Hindlimb muscle (tissue), 1 donor: ENCODE measurements around the gene TBXA2R. TPM values are rescaled to one million over a fixed set of nuclear protein-coding genes. Genes with fewer than 3 reads are reported as not detected.
"Not testable (repeated sequence)": the region's sequence is repeated elsewhere in the genome, so short reads cannot be mapped to it uniquely, and the experiment has no call there.

Source experiments
- DNase-seq: peaks from one replicate; pipeline ENCODE4 v3.0.0-alpha.2; 2013
- polyA plus RNA-seq: library from polyadenylated mRNA; unstranded; fragments of 120-200 nt; gene quantifications from one replicate; pipeline ENCODE4 v1.2.1, GENCODE V29; 2013; ENCODE audit not compliant: insufficient read length

The TBXA2R gene
- polyA plus RNA-seq, 1 donor = 3.4 TPM

DNA sequence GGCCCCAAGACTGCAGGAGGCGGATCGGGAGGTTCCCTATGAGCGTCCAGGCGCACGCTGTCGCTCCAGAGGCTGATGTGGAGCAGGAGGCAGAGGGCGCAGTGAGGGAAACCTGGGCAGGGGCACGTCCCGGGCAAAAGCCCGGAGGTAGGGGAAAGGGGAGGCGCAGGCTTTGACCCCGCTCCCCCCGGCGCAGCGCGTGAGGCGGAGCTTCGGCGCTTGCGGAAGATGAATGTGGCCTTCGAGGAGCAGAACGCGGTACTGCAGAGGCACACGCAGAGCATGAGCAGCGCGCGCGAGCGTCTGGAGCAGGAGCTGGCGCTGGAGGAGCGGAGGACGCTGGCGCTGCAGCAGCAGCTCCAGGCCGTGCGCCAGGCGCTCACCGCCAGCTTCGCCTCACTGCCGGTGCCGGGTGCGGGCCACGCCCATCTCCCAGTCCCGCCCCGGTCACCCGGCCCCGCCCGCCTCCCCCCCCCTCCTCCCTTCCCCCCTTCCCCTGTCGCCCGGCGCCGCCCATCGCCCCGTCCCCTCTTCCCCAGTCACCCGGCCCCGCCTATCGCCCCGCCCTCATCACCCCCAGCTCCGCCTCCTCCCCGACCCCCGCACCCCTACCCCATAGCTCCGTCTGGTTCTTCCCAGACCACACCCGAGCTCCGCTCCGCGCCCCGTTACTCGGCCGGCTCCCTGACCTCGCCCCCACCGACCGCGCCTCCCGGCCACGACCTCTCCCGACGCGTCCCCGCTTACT lies 29.8 kb downstream of the TBXA2R start:
- DNase-seq = peak; percentile 79

DNA sequence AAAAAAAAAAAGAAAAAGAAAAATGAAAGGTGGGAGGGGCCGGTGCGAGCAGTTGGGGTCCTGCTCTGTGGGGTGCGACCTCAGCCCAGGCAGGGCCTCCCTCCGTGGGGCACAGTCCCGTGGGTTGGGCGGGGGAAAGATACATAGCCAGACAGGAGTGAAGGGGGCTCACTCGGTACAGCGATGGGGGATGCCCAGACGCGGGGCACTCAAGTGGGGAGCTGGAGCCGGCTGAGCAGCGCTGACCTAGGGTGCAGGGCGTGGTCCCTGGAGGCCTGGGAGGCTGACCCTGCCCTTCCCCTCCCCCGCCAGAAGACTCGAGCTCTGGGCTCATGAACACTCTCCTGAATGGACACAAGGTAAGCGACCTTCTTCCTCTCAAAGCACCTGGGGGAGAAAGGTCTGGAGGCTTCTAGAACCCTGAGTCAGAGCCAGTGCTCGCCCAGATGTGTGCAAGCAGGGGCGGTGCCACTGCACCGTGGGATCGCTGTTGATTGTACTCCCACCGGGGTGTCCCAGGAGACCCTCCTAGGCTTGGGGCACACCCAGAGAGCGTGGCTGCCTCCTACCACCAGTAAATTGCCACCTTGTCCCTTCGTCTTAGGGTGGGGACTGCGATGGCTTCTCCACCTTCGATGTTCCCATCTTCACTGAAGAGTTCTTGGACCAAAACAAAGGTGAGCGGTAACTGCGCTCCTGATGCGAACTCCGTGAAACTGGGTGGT lies 30.6 kb downstream of the TBXA2R start:
- DNase-seq = no peak

- DNase-seq = no peak
Observed at GRCh38 chr19:3575260-3575741, 31.4 kb downstream of the TBXA2R start.

- DNase-seq = peak; percentile 66
Observed at GRCh38 chr19:3573858-3574637, 32.6 kb downstream of the TBXA2R start.

DNA sequence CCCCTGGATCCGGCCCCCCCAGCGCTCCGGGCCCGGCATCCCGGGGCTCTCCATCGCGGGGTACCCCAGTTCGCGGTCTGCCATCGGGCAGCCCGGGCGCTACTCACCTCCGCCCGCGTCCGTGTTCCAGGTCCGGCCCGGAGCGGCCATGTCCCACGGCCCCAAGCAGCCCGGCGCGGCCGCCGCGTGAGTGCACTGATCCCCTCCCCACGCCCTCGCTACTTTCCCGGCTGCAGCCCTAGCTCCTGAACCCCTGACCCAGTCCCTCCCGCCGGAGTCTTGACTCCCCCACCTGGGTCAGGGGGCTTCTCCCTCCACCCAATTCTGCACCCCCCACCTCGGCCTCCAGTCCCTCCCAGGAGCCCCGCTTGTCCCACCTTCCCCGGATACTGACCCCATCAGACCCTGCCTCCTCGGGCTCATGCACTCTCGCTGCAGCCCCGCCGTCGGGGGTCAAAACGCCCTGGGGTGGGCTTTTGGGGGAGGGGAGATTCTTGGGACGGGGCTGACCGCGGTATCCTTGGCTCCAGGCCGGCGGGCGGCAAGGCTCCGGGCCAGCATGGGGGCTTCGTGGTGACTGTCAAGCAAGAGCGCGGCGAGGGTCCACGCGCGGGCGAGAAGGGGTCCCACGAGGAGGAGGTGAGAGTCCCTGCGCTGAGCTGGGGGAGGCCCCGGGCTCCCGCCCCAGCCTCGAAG lies 33.4 kb downstream of the TBXA2R start:
- no peak for DNase-seq

- no peak for DNase-seq
Observed at GRCh38 chr19:3572855-3573161, 33.9 kb downstream of the TBXA2R start, which contains the start of gene HMG20B. Gene HMG20B, plus strand, starts transcription at chr19:3572944. Its CDS starts 366 bp downstream, at chr19:3573310.

DNA sequence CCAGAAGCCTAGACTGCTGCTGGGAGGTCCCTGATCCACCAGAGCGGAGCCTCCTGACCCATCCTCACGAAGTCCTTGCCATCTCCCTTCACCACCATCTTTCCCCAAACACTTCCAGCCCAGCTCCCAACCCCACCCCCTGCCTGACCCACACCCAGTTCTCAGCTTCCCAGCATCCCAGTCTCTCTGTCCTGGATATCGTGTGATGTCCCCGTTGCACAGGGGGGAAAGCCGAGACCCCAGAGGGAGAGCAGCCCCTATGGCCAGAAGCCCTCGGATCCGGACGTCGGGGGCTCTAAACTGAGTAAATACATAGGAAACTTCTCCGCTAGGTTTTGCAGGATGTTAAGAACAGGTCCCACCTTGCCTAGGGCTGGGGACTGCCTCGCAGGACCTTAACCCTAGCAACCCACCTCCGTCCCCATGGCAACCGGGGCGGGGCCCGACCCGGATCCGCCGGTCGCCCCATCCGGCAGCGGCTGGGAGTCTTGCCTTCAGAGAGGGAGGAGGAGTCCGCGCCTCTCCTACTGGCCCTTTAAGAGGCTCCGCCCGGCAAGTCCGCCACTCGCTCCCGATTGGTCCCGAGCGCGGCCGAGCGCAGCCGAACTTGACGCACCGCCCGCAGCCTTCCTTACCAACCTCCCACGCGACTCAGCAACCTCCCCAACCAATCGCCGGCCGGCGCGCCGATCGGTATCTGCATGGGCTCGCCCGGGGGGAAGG lies 34.4 kb downstream of the TBXA2R start:
- peak; percentile 100 for DNase-seq

DNA sequence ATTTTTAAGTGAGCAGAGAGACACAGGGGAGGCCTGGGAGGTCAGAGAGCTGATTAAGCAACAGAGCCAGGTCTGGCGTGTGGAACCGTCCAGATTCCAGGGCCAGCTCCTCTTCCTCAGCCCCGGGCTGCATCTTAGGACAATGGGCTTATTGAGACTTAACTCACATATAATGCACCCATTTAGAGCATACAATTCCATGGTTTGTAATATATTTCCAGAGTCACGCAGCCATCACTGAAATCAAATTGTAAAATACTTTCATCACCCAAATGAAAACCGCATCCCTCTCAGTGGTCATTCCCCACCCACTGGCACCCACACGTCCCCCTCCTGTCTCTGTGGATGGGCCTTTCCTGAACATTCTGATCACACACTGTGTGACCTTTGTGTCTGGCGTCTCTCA lies 36.1 kb downstream of the TBXA2R start:
- no peak for DNase-seq

- not testable (repeated sequence) for DNase-seq
Observed at GRCh38 chr19:3570042-3570441, 36.6 kb downstream of the TBXA2R start.

DNA sequence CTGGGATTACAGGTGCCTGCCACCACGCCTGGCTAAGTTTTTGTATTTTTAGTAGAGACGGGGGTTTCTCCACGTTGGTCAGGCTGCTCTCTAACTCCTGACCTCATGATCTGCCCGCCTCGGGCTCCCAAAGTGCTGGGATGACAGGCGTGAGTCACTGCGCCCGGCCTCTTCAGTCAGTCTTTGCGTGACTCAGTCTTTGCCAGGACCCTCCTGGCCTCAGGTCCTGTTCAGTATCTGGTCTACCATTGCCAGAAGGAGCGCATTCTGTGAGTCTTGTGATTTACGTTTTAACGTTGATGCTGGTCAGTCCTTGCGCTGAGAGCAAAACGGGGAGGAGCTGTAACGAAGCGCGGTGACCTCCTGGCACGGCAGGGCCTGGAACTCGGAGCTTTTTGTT lies 41.5 kb downstream of the TBXA2R start:
- DNase-seq = no peak

GRCh38 chr19:3563709-3564524 lies 42.8 kb downstream of the TBXA2R start:
- DNase-seq = no peak

GRCh38 chr19:3557461-3558248 lies 49.0 kb downstream of the TBXA2R start, which contains the start of gene MFSD12:
Gene MFSD12, minus strand, starts transcription at chr19:3557586. Its CDS starts 183 bp downstream, at chr19:3557403.
- peak; percentile 96 for DNase-seq

DNA sequence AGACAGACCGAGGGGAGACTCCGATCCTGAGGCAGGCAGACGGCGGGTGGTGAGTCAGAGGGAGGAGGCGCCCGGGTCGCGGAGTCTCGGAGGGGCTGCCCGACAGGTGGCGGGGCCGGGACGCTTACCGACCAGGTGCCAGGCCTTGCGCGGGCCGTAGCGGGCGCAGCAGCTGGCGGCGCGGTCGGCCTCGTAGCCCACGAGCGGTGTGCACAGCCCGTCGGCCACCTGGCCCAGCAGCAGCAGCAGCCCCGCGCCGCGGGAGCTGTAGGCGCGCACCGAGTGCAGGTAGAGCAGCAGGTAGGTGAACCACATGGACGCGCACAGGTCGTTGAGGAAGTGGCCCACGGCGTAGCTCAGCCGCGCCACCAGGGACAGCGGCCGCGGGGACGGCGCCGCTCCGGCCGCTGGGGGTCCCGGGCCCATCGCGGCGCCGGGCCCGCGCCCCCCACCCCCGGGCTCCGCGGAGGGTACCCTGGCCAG lies 49.7 kb downstream of the TBXA2R start:
- no peak for DNase-seq

- no peak for DNase-seq
Observed at GRCh38 chr19:3556423-3556977, 50.2 kb downstream of the TBXA2R start.

GRCh38 chr19:3555653-3556422 lies 50.8 kb downstream of the TBXA2R start:
- no peak for DNase-seq

DNA sequence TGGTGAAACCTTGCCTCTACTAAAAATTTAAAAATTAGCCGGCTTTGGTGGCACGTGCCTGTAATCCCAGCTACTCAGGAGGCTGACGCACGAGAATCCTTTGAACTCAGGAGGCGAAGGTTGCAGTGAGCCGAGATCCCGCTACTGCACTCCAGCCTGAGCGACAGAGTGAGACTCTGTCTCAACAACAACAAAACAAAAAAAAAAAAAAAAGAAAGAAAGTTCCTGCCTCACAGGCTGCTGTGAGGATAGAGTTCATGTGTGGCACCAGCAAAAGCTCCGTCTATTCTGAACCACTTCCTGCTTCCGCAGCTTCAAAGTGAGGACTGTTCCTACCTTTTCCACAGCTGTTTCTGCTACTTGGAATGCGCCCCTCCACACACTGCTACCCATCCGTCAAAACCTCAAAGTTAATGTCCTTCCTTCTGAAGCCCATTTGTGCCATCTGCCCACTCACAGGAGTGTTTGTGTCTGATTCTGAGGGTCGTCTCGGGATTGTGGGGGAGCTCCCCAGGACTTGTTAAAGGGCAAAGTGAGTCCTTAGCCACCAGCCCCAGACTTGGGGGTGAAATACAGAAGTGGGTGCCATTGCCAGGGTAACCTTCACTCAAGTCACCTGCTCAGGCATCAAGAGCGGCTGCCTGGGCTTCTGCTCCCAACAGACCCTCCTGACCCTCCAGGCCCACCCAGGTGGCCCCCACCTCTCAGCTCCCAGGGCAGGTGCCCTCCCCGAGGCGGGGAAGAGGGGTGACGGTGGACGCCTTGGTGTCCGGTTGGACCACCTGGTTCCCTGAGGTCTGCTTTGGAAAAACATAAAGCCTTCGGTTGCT lies 52.2 kb downstream of the TBXA2R start:
- no peak for DNase-seq

DNA sequence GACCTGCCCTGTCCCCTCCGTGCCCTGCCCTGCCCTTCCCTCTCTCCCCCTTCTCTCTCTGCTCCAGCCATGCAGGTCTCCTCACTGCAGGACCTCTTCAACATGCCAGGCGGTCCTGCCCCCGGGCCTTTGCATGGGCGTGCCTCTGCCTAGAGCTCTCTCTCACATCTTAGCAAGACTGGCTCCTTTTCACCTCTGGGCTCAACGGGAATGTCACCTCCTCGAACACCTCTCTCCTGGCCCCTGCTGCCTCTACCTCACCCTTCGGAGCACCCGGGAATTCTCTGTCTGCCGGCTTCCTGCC lies 54.9 kb downstream of the TBXA2R start:
- no peak for DNase-seq
